GM18858 (cell line): ENCODE data around the gene DNM3.

Experiments used
- ATAC-seq: cut with Tn5 transposase; IDR thresholded peaks from one replicate; pipeline ENCODE4 v1.9.1; 2021; ENCODE audit not compliant: unreplicated experiment

DNM3 gene

DNA sequence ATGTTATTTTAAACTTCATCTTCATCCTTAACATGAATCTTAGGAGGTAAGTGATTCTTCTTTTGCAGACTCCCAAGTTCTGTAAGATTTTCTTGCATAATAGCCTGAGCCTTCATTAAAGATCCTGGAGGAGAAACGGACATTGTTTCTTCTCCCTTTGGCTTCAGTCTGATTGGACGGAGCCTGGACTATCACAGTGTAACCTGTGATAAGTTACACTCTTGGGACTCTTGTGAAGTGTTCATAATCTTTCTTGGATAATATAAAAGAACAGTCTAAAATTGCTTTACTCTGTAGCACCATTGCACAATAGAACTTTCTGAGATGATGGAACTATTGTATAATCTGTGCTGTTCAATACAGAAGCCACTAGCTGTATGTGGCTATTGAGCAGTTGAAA is 244.8 kb downstream of the DNM3 start:
- ATAC-seq, result no peak

- no peak for ATAC-seq
Measured at GRCh38 chr1:172088256-172088655, 247.0 kb downstream of the DNM3 start.

DNA sequence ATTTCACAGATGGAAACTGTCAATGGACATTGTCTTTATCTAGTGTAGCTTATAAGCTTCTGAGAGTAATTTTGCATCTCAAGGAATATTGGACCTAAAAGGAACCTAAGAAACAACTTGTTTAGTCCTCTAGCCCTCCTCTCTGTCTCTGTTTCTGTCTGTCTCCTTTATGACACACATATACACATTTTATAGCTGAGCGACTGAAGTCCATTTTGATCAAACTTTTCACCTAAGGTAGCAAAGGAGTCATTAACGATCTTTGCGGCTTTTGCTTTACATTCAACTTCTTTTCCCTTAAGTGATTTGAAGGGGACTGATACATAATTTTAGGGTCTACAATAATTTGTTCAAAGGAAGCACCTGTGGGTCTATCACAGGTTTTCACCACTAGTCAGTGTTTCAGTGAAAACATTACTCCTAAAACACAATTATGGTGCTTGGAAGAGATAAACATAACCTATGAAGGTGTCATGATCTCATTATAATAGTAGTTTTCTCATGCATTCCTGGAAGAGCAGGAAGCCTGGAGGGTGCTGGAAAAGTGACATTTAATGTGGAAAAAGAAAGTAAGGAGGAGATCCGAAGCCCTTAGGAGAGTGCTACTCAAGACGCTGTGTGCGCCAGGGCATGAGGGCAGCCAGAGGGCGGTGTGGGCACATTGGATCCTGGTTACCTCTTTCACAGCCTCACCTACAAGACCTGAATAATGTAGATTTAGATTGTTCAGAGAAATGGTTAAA is 248.6 kb downstream of the DNM3 start:
- ATAC-seq, result no peak

GRCh38 chr1:172090511-172090817 is 249.2 kb downstream of the DNM3 start:
- ATAC-seq, result no peak

DNA sequence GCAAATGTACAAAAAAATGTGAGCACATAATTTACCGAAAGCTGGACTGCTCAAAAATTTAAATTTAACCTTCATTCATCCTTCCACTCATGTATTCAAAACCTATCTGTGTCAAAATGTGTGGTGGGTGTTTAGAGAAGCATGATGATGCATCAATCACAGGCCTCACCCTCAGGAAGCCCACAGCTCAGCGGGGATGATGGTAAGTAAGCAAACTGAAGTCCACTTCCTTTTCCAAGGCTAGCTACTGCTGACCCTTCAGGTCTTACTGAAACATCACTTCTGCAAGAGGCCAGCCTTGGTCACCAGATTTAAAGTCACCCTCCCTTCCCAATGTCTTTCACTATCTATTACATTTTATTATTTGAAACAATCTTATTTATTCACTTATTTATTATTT is 254.5 kb downstream of the DNM3 start:
- ATAC-seq, result no peak

DNA sequence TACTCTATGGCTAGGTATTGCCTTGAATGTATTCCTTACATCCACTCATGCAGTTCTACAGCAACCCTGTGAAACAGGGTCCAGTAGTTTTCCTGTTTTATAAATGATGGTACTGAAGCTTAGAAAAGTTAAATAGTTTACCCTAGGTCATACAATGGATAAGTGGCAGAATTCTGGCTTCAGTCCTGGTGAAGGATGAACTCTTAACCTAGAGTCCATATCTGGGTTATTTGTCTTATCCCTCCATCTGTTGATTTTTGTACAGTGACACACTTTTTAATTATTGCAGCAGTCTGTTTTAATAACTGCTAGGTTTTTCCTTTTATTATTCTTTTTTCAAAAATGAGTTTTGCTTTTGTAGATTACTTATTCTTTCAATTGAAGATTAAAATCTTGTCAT is 263.9 kb downstream of the DNM3 start:
- ATAC-seq, result no peak

DNA sequence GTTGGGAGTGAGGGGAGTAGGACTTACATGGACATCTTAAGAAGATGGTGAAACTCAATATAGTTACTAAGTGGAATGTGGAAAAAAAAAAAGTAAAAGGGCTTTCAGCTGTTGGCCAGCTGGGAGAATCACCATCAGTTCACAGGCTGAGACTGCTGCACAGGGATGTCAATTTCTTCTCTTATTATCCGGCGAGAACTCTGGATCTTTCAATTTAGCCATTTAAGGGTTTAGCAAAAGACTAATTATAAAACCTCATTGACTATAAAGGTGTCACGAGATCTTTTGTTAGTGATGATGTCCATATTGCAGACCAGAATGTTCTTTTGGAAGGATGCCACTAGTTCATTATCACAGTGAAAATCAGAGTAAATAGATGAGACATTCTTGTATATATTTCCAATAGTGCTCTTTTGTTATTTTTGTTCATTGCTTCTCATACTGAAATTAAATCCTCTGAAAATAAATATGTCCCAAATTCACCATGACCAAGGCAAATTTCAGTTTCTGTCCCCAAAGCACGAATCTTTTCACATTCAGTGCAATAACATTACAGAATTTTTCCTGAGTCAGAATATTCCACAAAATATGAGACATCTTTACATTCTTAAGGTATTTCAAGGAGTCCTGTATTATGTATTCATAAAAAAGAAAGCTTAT is 266.1 kb downstream of the DNM3 start:
- ATAC-seq, result no peak

DNA sequence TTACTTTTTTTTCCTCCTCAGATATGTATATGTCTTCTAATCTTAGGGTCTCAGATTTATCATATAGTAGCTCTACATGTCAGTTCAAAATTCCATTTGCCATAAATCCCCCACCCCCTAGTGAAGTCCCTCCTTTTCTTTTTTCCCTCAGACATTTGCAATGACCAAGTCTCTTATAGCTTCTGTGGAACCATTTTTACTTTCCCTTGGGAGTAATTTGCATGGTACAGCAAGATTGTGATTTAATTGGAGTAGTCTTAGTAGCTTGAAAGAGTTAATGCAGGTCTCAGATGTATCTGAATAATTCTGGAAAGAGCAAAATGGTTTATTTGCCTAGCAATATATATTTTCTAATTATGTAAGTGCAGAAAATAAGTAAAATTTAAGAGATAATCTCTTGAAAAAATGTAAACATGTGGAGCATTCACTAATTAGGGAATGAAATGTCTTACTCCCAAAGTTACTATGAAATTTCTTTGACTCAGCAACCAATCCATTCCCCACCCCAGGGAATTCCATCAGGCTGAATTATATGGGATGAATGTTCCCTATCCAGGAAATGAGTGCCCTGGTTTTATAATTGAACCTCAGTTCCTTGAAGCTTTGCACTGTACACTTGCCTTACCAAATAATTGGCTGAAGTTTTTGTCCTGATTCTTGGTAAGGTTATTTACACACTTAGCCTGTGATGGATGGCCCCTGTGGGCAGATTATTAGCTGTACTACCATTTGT is 267.0 kb downstream of the DNM3 start:
- ATAC-seq, result no peak

DNA sequence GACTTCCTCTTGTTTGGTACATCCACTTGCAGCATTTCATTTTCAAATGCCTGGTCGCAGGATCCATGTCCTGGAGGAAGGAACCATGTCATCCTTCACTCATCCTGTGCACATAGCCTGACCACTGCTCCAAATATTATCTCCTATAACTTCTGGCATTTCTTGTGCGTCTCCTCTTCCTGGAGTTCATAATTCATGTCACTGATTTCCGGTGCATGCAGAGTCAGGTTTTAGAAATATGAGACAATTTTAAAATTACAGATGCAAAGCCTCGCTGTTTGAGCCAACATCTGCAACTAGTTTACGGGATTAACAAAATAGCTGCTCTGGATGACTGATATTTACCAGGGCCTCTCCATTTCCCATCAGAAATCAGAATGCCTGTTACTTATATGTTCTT is 268.1 kb downstream of the DNM3 start:
- no peak for ATAC-seq

DNA sequence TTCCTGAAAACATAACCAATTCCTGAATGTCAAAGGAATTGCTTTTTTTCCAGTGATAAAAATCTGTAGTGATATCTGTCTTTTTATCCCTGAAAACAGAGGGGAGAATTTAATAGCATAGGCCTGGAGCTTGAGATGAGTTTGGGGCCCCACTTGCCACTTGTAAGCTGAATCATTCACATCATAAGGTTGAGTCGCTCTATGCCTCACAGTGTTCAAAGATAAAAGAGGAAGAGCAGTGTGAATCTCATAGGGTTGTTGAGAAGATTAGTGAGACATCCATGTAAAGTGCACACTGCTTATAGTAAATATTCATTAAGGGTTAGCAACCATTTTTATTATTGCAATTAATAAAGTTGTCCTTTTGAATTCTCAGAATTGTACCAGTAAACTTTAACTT is 271.3 kb downstream of the DNM3 start:
- no peak for ATAC-seq

GRCh38 chr1:172117800-172118199 is 276.5 kb downstream of the DNM3 start:
- ATAC-seq, result no peak

DNA sequence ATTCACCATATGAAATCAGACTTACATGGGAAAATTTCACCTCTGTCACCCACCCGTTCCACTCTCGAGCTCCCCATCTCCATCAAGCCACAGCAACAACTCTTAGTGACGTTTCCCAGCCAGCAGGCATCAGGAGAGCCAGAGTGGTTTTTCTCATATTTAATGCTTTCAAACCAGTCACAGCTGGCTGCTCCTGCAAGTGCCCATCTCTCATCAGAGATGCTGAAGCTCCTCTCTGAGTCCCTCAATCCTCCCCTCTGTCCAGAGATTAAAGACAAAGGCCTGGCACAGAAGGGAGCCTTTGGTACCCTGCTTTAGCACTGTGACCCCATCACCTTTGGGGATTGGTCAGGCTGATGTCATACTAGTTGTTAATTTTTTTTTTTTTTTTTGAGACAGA is 277.3 kb downstream of the DNM3 start:
- no peak for ATAC-seq

DNA sequence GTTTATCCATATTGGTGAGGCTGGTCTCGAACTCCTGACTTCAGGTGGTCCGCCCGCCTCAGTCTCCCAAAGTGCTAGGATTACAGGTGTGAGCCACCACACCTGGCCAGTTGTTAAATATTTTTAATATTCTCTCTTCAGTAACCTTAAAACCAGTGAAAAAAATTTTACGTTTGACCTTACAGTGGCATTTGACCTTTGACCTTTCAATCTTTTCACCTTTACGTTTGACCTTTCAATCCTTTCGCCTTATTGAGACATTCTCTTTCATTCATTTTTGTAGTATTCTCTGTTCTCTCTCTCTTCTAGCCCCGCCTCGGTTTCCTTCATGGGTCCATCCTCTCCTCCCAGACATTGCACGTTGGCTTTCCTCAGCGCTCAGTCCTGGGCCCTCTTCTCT is 277.9 kb downstream of the DNM3 start:
- ATAC-seq, result no peak

GRCh38 chr1:172120381-172120780 is 279.1 kb downstream of the DNM3 start:
- ATAC-seq, result no peak

DNA sequence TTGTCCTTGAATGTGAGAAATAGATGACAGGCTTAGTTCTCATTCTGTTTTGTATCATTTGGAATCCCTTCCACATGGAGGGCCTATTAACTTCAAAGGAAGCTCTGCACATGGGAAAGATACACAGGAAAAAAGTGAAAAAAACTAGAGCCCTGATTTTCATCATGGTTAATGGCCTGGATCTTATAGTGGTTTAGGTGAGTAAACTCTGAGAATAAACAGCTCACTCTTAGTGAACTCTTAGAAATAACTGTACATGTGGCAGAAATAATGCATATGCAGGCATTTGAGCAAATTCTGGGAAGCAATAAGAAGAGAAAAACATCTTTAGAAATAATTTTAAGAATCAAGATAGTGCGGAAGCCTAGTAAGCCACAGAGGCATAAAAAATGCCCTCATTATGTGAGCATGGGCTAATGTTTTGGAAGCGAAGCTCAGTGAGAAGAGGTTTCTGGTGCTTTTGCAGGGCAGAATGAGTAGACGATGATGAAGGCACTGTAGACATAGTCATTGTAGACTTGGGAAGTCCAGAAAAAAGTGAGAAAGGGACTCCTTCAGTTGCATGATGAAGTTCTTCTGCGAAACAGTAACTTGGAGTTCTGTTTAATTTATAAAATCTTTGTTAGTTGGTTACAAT is 279.9 kb downstream of the DNM3 start:
- no peak for ATAC-seq

- ATAC-seq, result no peak
Measured at GRCh38 chr1:172122381-172122780, 281.1 kb downstream of the DNM3 start.

- ATAC-seq, result no peak
Measured at GRCh38 chr1:172125250-172125649, 284.0 kb downstream of the DNM3 start.

GRCh38 chr1:172125812-172126430 is 284.6 kb downstream of the DNM3 start:
- no peak for ATAC-seq

DNA sequence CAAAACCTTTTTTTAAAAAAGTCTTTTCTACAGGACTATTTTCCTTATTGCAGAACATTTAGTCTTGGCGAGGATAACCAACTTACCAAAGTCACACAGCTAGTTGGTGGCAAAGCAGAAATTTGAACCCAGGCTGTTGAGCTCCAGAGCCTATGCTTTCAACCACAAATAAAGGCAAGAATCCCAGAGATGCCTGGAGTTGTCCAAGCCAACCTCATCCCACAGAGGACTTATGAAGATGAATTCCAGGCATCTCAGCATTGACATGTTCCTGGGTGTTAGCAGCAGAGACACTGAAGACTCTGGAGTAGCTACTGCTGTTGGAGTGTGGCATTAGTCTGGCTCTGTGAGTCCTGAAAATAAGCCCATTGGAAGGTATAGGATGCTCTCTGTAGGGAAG is 291.5 kb downstream of the DNM3 start:
- no peak for ATAC-seq

DNA sequence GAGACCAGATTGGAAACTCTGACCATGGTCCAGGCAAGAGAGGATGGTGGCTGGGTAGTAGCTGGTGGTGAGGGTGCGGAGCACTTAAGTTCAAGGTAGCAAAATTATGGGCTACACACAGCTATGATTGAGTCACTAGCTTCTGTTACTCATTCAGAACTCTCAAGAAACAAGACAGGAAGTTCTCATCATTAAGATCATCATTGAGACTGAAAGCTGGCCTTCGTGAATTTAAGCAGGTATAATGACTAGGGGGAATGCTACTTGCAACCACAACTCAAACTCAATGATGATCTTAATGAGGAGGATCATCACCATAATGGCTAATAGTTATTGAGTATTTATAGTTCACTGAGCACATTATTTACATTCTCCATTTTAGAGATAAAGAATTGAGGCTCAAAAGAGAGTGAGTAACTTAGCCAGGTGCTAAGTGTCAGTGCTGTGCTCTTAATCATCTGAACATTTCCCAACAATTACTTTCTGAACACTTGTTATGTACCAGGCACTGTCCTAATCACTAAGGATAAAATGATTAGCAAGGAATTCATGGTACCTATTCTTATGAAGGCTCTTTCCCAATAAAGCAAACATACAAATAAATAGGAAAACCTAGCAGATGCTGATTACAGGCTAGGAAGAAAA is 292.9 kb downstream of the DNM3 start:
- no peak for ATAC-seq

DNA sequence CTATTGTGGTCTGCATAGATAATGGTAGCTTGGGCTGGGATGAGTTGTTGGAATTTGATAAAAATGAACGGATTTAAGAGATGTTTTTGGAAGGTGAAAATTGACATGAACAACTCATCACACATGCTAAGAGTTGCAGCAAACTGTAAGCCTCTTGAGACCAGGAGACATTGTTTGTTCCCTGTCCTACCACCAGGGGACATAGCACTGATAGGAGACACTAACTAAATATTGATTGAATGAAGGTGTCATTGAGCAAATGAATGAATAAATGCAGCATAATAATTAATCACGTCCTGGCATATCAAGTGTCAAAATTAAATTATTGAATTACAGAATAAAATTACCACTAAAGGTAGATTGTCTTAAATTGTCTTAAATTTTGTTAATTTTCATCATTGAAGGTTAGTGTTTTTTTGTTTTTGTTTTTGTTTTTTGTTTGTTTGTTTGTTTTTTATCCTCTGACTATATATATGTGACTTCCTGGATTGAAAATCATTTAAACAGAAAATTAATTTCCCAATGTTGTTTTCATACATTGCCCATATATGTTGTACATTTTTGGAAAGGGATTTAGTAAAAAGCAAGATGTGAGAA is 293.9 kb downstream of the DNM3 start:
- ATAC-seq, result peak; percentile 46
